A549 (cell line): ENCODE results near the gene MAP6.

Source experiments
- CEBPB ChIP-seq, 2 experiments: fragments of >200 bp in 1 of 2; sonication (Bioruptor Twin) in 1 of 2; formaldehyde crosslinking in 1 of 2; IDR thresholded peaks; 2 replicates each; pipeline ENCODE4 v1.6.1; 2012 to 2016
- POLR2A ChIP-seq: IDR thresholded peaks from 2 replicates; pipeline ENCODE4 v1.6.1; 2012; ENCODE audit warnings: mild to moderate bottlenecking, low read length
- RCOR1 ChIP-seq: fragments of 150-350 bp; IDR thresholded peaks from 2 replicates; pipeline ENCODE4 v1.6.1; 2014; ENCODE audit warnings: antibody characterized with exemption, low read length, low read depth
- TF ChIP-seq, protein P1 (sequence below): fragments of >200 bp; sonication (Bioruptor Twin); formaldehyde crosslinking; IDR thresholded peaks from 3 replicates; pipeline ENCODE4 v1.5.1; 2016
- TF ChIP-seq, protein P2 (sequence below): fragments of 200-600 bp; sonication (generic); IDR thresholded peaks from 2 replicates; pipeline ENCODE4 v1.6.1; 2016; ENCODE audit warnings: antibody characterized with exemption, mild to moderate bottlenecking, moderate library complexity

DNA sequence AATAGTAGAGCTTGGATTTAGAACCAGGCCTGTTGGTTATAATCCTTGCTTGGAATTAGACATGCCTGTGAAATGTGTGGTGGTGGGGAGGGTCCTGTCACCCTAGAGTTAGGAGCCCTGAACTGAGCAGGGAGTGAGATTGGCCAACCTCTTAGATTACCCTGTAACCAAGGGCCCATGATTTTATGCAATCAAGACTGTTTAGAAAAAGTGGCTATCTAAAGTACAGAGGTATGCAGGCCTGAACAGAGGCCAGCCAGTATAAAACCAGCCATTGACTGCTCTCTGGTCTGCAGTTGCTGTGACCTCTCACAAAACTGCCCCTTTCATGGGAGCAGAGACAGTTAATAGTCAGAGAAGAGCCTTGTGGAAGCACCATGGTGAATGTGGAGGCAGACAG lies 70.6 kb downstream of the MAP6 start:
- TF ChIP-seq, protein P1, sequence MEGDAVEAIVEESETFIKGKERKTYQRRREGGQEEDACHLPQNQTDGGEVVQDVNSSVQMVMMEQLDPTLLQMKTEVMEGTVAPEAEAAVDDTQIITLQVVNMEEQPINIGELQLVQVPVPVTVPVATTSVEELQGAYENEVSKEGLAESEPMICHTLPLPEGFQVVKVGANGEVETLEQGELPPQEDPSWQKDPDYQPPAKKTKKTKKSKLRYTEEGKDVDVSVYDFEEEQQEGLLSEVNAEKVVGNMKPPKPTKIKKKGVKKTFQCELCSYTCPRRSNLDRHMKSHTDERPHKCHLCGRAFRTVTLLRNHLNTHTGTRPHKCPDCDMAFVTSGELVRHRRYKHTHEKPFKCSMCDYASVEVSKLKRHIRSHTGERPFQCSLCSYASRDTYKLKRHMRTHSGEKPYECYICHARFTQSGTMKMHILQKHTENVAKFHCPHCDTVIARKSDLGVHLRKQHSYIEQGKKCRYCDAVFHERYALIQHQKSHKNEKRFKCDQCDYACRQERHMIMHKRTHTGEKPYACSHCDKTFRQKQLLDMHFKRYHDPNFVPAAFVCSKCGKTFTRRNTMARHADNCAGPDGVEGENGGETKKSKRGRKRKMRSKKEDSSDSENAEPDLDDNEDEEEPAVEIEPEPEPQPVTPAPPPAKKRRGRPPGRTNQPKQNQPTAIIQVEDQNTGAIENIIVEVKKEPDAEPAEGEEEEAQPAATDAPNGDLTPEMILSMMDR, result no peak
- TF ChIP-seq POLR2A (no peak), RCOR1 (no peak), CEBPB (IDR thresholded peaks at IDR 0.05) (no peak)
- TF ChIP-seq, protein P2, sequence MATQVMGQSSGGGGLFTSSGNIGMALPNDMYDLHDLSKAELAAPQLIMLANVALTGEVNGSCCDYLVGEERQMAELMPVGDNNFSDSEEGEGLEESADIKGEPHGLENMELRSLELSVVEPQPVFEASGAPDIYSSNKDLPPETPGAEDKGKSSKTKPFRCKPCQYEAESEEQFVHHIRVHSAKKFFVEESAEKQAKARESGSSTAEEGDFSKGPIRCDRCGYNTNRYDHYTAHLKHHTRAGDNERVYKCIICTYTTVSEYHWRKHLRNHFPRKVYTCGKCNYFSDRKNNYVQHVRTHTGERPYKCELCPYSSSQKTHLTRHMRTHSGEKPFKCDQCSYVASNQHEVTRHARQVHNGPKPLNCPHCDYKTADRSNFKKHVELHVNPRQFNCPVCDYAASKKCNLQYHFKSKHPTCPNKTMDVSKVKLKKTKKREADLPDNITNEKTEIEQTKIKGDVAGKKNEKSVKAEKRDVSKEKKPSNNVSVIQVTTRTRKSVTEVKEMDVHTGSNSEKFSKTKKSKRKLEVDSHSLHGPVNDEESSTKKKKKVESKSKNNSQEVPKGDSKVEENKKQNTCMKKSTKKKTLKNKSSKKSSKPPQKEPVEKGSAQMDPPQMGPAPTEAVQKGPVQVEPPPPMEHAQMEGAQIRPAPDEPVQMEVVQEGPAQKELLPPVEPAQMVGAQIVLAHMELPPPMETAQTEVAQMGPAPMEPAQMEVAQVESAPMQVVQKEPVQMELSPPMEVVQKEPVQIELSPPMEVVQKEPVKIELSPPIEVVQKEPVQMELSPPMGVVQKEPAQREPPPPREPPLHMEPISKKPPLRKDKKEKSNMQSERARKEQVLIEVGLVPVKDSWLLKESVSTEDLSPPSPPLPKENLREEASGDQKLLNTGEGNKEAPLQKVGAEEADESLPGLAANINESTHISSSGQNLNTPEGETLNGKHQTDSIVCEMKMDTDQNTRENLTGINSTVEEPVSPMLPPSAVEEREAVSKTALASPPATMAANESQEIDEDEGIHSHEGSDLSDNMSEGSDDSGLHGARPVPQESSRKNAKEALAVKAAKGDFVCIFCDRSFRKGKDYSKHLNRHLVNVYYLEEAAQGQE, result no peak
